HG02610 (cell line): ENCODE data around the gene ATXN1.
"Not testable (repeated sequence)": the region's sequence is repeated elsewhere in the genome, so short reads cannot be mapped to it uniquely, and the experiment has no call there.

ENCODE experiments used
- ATAC-seq: cut with Tn5 transposase; IDR thresholded peaks from one replicate; pipeline ENCODE4 v1.9.1; 2021; ENCODE audit warnings: mild to moderate bottlenecking, moderate library complexity; ENCODE audit not compliant: unreplicated experiment

ATXN1 gene

DNA sequence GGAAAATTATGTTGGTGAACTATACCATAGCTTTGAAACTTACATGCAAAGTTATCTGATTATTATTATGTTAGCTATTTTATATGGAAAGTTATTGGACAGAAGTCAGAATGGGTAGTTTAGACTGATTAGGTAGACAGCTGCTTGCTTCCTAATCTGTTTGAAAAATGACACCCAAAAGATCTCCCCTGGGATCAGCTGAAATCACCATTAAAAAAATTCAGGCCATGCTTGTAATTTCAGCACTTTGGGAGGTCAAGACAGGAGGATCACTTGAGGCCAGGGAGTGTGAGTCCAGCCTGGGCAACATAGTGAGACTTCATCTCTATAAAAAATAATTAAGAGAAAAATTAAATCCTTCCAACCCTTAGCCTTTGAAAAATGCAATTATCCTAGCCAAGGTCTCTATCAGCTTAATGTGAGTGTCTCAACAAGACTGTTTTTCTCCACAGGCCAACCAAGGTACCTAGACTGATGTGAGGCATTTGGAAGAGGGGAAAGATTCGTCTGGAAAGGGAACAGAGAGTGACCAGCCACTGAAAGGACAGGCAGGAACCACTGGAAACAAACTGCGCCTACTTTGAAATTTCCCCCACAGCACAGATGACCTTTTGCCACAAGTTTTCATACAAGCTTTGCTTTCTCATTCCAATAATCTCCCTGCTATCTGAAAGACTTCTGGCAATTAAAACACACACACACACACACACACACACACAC, 290.6 kb downstream of the ATXN1 start:
- ATAC-seq = no peak

DNA sequence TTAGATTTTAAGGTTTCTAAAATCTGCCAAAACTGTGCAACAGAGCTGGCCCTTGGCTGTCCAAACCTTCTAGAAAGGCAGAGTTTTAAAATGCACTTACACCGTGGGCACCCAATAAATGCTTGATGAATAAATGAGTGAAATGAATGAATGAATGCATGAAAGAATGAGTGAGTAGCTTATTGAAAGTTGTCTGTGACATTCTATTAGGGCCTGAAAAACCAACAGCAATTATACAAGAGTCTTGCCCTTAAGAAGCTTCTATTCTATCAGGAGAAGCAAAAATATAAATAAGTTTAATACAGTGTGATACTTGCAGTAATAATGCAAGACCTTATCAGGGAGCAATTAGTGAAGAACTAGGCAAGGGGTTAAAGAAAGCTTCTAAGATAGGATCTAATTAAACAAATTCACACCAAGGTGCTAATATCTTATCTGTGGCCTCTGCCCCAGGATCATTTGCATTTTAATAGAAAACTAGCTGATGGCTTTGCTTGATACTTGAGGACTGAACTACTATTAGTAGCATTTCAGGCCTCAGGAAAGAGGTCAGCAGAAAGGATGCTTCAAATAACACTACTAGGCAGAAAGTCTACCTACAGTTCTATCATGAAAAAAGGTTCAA, 292.2 kb downstream of the ATXN1 start:
- ATAC-seq = no peak

DNA sequence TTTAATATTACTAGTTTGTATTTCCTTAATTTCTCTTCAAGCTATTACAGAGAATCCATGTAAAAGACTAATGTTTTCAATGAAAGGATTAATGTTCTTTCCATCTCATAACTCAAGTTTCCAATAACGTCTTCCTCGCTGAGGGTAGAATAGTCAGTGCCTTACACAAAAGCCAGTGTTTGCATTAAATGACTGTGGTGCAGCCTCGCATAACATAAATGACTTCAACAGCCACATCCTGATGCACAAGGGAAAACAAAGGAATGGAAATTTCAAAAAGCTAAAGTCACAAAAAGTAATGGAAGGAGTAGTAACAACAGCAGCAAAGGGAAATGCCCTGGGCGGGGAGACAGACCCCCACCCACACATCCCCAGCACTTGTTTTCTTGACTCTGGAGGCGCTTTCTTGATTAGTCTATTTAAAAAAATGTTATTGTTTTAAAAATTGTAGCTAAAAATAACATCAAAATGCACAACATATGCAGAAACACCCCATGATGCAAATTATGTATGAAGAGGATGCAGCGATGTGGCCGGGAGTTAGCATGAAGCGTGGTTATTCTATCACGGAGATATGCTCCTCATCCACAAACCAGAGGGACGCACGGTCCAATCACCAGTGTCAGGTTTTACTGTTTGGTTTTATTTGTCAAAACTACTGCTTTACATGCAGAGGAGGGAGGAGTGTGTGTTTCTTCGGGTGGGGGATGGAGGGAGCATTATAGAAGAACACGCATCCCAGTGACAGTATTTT, 294.3 kb downstream of the ATXN1 start:
- no peak for ATAC-seq

DNA sequence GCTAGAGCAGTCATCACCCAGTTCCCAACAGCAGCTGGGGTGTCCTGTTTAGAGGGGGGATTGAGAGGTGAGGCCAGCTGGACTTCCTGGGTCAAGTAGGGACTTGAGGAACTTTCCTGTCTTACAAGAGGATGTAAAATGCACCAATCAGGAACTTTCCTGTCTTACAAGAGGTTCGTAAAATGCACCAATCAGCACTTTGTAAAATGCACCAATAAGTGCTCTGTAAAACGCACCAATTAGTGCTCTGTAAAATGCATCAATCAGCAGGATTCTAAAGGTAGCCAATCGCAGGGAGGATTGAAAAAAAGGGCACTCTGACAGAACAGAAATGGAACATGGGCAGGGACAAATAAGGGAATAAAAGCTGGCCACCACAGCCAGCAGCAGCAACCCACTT, 297.2 kb downstream of the ATXN1 start:
- ATAC-seq = no peak

DNA sequence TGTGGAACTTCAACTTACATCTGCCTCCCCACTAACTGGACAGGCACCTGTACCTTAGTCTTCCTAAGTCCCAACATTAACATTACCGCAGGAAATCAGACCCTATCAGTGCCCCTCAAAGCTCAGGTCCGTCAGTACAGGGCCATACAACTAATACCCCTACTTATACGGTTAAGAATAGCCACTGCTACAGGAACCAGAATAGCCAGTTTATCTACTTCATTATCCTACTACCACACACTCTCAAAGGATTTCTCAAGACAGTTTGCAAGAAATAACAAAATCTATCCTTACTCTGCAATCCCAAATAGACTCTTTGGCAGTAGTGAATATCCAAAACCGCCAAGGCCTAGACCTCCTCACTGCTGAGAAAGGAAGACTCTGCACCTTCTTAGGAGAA, 298.0 kb downstream of the ATXN1 start:
- ATAC-seq = not testable (repeated sequence)

DNA sequence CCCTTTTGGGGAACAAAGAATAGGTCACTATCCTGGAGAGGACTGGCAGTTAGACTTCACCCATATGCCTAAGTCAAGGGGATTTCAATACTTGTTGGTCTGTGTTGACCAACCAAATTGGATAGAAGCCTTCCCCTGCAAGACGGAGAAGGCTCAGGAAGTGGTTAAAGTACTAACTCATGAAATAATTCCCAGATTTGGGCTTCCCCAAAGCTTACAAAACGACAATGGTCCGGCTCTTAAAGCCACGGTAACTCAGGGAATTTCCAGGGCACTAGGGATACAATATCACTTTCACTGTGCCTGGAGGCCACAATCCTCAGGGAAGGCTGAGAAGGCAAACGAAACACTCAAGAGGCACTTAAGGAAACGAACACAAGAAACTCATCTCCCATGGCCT, 299.8 kb downstream of the ATXN1 start:
- no peak for ATAC-seq

DNA sequence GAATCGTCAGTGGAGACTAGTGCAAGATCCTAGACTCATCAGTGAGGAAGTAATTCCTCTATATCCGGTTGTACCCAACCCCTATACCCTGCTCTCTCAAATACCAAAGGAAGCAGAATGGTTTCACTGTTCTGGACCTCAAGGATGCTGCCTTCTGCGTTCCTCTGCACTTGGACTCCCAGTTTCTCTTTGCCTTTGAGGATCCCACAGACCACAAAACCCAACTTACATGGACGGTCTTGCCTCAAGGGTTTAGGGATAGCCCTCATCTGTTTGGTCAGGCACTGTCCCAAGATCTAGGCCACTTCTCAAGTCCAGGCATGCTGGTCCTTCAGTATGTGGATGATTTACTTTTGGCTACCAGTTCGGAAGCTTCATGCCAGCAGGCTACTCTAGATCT, 301.8 kb downstream of the ATXN1 start:
- ATAC-seq = not testable (repeated sequence)

DNA sequence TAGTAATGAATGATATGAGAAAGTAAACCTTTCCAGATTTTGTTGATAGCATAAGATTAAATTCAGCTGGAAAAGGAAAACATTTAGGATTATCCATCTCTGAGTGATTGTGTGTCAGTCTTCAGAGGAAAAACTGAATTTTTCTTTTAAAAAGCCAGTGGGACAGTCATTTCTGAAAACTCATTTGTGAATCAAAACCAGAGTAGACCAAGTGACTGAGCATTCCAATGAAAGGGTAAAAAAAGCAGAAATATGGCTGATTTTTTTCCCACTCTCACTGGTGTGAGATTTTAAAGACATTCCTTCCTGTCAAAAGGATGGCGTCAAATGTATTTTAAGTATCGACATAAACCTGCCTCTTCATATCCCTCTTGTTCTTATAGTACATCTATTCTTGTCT, 308.9 kb downstream of the ATXN1 start:
- no peak for ATAC-seq

DNA sequence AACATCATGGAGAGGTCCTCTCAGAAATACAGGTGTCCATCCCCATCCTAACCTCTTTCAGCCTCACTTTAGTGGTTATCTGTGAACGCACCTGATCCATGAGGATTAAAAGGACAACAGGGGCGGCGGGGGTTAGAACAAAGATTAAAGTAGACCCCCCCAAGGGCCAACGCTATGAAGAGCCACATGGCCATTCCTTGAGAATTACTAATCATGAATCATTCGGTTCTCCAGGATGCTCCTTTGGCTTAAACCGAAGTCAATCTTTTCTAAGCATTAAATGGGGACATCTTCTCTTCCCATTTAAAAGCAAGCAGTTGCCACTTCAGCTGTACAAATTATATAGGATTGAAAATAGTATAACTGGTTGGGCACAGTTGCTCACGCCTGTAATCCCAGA, 310.4 kb downstream of the ATXN1 start:
- ATAC-seq = no peak

DNA sequence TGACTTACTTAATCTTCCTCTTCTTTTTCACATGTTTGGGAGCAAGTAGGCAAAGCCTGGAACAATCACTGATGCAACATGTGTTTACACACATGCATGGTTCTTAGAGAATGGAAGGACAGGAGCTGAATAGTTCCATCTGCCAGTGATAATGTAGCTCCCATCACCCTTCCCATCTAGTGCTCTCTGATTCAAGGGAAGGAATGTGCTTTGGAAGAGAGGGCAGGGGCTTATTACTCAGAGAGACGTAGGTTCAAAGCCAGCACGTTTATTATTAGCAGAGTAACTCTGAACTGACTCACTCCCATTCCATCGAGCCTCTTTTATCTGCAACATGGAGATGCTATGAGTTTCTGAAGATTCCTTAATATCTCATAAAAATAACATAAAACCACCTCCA, 311.0 kb downstream of the ATXN1 start:
- no peak for ATAC-seq

DNA sequence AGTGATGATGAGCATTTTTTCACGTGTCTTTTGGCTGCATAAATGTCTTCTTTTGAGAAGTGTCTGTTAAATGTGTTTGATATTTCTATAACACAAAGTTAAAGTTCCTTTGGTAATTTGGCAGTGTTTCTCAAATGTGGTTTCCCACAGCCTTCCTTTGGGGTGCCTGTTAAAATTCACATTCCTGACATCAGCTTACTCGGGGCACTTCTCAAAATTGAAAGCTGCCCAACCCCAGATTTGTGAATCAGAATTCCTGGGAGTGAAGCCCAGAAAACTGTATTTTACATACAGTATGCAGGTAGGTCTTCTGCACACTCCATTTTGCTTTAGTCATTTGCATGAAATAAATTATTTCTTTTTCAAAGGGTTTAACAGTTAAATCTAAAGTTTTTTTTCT, 315.0 kb downstream of the ATXN1 start:
- ATAC-seq = no peak

DNA sequence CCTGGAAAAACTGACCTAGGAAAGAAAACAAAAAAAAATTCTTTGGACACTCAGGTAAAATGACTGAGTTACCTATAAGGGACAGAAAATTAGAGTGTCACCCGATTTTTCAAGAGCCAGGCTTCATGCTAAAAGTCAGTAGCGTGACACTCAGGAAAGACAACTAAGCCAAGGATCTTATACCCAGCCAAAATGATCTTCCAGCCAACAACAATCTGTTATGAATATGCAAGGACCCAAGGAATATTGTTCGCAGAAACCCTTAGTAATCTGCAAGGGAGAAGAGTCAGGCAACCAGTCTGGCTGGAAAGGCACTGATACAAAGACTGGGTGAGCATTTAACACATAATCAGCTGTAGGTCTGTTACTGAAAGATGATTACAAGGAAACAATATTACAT, 319.2 kb downstream of the ATXN1 start:
- no peak for ATAC-seq

DNA sequence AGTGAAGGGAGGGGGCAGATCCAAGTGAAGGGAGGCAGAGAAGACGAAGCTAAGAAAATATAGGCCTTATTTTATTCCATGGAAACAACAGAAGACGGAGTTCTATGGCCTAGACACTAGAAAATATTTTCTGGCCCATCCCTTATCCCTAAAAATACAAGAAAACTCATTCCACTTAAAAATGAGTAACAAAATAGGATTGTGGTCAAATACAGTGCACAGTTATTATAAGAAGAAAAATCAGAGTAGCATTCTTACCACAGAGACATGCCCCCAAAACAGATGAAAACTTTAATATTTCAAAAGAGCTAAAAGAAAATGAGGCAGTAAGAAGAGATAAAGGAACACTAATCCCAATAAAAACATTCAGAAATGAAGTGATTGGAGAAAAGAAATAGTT, 320.0 kb downstream of the ATXN1 start:
- no peak for ATAC-seq

DNA sequence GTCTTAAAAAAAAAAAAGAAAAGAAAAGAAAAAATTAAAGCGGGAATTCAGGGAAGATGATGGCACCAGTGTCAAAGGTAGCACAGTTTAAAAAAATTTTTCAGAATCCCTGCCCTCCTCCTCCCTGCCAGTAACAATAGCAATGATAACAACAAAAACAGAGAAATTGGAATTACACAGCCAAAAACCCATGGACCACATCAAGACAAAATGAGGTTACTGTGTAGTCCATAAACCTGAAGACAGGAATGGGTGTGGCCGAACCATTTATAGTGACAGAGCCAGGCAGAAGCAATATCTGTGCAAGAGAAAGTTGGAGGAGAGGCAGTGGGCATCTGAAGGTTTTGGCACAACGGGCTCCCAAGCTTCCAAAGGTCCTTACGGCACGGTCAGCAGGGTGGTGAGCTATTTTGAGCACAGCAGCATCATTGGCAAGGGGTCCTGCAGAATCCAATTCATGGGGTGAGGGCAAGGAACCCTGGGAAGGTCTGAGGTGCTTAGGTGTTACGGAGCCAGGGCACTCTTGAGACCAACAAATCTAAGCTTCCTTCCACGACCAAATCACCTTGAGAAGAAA, 320.5 kb downstream of the ATXN1 start:
- ATAC-seq = peak; percentile 38

DNA sequence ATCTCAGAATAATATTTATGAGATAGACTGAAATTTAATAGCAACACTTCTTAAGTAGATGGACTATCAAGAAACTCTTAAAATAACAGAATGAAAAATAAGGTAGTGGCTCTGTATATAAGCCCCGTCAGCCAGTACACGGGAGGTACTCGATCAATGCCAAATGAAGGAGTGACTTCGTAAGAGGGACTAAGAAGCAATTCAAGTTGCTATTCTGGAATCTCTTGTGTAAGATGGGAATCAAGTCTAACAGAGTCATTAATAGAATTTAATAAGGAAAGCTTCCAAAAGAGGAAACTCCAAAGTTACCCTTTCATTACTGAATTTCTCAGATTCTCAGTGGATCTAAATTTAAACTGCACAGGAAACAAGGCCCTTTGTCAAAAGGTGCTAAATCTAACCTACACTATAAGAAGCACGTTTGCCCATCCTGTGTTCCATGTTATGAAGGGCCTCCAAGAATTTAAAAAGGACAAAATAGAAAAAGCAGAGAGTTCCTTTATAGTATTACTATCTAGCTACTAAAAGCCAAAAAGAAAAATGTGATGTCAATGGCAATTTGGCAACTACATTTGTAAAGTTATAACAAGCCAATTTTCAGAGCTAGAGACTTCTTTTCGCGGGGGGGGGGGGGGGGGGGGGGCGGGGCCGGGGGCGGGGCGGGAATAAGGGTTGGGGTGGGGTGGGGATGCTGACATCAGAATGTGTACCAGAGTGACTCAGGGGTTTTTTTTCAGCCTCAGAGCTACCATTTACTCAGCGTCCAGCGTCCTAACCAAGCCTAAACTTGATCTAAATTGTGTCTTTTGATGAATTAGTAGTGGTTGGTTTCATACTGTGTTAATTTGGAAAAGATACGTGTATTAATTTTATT, 322.3 kb downstream of the ATXN1 start:
- ATAC-seq = peak; percentile 55

DNA sequence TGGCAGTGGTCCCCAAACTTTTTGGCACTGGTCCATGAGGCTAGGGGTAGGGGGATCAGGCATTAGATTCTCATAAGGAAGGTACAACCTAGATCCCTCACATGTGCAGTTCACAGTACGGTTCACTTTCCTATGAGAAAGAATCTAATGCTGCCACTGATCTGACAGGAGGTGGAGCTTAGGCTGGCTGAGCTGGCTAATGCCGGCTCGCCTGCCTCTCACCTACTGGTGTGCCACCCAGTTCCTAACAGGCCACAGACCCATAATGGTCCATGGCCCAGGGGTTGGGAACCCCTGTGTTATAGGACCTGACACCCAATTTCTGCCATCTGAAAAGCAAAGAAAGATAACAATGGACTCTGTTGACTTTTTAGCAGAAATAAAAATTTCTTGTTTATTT, 323.3 kb downstream of the ATXN1 start:
- ATAC-seq = no peak

DNA sequence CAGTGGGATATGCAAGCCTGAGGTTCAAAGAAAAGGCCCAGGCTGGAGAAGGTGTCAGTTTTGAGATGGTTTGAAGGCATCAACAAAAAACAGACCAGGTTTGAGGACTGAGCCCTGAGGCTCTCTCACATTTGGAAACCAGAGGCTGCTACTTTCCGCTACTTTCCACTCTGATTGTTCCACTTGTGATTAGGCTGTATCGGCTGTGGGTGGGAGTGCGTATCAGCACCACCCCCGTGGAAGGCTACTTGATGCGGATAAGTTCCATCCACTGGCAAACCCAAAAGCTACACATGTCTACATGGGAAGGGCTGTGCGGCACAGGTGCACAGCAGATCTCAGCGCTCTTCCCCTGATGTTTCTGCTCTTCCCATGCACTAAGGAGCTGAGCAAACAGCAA, 324.2 kb downstream of the ATXN1 start:
- ATAC-seq = no peak

DNA sequence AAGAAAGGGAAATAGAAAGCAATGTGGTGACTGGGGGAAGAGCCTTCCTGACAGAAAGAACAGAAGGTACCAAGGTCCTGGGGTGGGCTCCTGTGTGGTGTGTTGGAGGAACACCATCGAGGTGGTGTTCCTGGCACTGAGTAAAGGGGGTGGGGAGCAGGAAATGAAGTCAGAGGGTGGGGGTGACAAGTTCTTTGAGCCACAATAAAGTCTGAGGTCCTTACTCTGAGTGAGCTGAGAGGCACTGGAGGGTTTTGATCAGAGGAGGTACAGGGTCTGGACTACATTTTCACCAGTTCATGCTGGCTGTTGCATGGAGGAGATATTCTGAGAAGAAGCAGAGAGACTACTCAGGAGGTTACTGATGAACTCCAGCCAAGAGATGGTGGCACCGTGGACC, 324.7 kb downstream of the ATXN1 start:
- no peak for ATAC-seq

DNA sequence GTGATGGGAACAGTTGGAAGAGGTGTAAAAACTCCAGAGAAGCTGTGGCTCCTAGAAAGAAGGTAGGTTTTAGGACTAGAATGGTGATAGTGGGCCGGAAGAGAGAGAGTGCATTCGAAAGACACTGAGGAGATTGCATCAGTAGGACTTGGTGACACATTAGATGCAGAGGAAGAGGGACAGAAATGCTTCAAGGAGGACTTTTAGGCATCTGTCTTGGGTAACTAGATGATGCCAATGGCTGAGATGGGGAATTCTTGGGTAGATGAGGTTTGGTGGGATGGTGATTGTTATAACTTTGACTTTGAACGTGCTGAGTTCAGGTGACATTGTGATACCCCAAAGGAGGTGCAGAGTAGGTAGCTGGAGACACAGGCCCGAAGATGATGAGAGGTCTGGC, 326.4 kb downstream of the ATXN1 start:
- ATAC-seq = no peak

DNA sequence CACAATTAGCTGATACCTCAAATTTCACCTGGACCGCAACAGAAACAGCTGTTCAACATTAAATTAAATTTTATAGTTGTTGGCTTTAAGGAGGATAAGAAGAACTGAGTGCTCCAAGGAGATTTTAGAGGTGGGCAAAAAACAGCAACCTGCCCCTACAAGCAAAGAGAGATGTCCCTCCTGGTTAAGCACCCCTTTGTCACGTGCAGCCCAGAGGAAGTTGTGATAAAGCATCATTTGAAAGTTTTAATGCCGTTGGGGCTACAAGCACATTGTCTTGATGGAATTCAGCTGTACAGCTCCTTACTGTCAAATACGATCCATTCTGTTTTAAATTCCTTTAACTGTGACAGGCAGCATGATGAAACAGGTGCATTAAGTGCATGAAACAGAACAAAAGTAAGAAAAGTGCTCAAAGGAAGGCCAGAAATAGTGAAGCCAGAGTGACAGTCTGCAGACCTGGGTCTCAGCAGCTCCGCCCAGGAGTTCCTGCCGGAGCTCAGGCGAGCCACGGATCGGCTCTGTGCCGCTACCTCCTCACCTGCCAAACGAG, 327.8 kb downstream of the ATXN1 start:
- no peak for ATAC-seq
